ENCODE results near the gene SHLD1.
"Not testable (repeated sequence)": the region's sequence is repeated elsewhere in the genome, so short reads cannot be mapped to it uniquely, and the experiment has no call there.

The SHLD1 gene

GRCh38 chr20:5735845-5736510 is 14.2 kb upstream of the SHLD1 start:
- no peak for DNase-seq (ENCODE audit: low read depth in 2 of 2)

GRCh38 chr20:5737619-5737953 is 12.6 kb upstream of the SHLD1 start:
- DNase-seq (ENCODE audit: low read depth in 2 of 2) = no peak

GRCh38 chr20:5737966-5738365 is 12.2 kb upstream of the SHLD1 start:
- no peak for DNase-seq (ENCODE audit: low read depth in 2 of 2)

- not testable (repeated sequence) for DNase-seq (ENCODE audit: low read depth in 2 of 2)
These were observed 9.6 kb upstream of the SHLD1 start for GRCh38 chr20:5740643-5741042.

GRCh38 chr20:5741089-5741488 is 9.1 kb upstream of the SHLD1 start:
- no peak for DNase-seq (ENCODE audit: low read depth in 2 of 2)

- no peak for DNase-seq (ENCODE audit: low read depth in 2 of 2)
These were observed 8.2 kb upstream of the SHLD1 start for GRCh38 chr20:5742041-5742440.

GRCh38 chr20:5745416-5746030 is 4.7 kb upstream of the SHLD1 start:
- no peak for DNase-seq (ENCODE audit: low read depth in 2 of 2)

GRCh38 chr20:5746064-5746463 is 4.1 kb upstream of the SHLD1 start:
- DNase-seq (ENCODE audit: low read depth in 2 of 2) = no peak

- no peak for DNase-seq (ENCODE audit: low read depth in 2 of 2)
These were observed 2.0 kb upstream of the SHLD1 start for GRCh38 chr20:5748246-5748645.

- DNase-seq (ENCODE audit: low read depth in 2 of 2) = not testable (repeated sequence)
These were observed 669 bp upstream of the SHLD1 start for GRCh38 chr20:5749512-5749951.

GRCh38 chr20:5751856-5752255 is 1.7 kb downstream of the SHLD1 start:
- no peak for DNase-seq (ENCODE audit: low read depth in 2 of 2)

- DNase-seq (ENCODE audit: low read depth in 2 of 2) = no peak
These were observed 3.6 kb downstream of the SHLD1 start for GRCh38 chr20:5753814-5754213.

- no peak for DNase-seq (ENCODE audit: low read depth in 2 of 2)
These were observed 7.7 kb downstream of the SHLD1 start for GRCh38 chr20:5757949-5758348.

GRCh38 chr20:5766085-5766764 is 16.0 kb downstream of the SHLD1 start:
- no peak for DNase-seq (ENCODE audit: low read depth in 2 of 2)

GRCh38 chr20:5767493-5768098 is 17.4 kb downstream of the SHLD1 start:
- no peak for DNase-seq (ENCODE audit: low read depth in 2 of 2)

- DNase-seq (ENCODE audit: low read depth in 2 of 2) = no peak
These were observed 20.2 kb downstream of the SHLD1 start for GRCh38 chr20:5770231-5770986.

- DNase-seq (ENCODE audit: low read depth in 2 of 2) = no peak
These were observed 20.8 kb downstream of the SHLD1 start for GRCh38 chr20:5770987-5771318.

- no peak for DNase-seq (ENCODE audit: low read depth in 2 of 2)
These were observed 22.5 kb downstream of the SHLD1 start for GRCh38 chr20:5772704-5773103.

GRCh38 chr20:5773589-5773988 is 23.4 kb downstream of the SHLD1 start:
- no peak for DNase-seq (ENCODE audit: low read depth in 2 of 2)

- no peak for DNase-seq (ENCODE audit: low read depth in 2 of 2)
These were observed 25.9 kb downstream of the SHLD1 start for GRCh38 chr20:5776077-5776476.

GRCh38 chr20:5779071-5779900 is 29.1 kb downstream of the SHLD1 start:
- DNase-seq (ENCODE audit: low read depth in 2 of 2) = no peak

Data from stimulated activated CD8-positive, alpha-beta memory T cell treated with anti-CD3 and anti-CD28 coated beads, Interleukin-15, amount 100 ng/mL, for 48 hours (primary cell).